Measurements from ENCODE around the gene OXLD1.

OXLD1 gene

DNA sequence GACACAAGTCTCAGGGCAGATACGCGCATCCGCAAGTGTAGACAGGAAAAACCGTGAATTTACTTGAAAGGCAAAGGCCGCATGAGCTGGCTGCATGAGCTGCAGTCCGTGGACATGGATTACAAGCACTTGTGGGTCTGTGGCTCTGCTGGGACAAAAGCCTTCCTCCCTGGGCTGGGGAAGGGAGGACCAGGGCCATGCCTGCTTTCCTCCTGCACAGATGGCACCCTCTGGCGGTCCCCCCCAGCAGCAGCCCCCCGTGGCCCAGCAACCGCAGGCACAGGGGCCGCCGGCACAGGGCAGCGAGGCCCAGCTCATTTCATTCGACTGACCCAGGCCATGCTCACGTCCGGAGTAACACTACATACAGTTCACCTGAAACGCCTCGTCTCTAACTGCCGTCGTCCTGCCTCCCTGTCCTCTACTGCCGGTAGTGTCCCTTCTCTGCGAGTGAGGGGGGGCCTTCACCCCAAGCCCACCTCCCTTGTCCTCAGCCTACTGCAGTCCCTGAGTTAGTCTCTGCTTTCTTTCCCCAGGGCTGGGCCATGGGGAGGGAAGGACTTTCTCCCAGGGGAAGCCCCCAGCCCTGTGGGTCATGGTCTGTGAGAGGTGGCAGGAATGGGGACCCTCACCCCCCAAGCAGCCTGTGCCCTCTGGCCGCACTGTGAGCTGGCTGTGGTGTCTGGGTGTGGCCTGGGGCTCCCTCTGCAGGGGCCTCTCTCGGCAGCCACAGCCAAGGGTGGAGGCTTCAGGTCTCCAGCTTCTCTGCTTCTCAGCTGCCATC, 35.1 kb upstream of the OXLD1 start:
- peak; percentile 61 for DNase-seq

DNA sequence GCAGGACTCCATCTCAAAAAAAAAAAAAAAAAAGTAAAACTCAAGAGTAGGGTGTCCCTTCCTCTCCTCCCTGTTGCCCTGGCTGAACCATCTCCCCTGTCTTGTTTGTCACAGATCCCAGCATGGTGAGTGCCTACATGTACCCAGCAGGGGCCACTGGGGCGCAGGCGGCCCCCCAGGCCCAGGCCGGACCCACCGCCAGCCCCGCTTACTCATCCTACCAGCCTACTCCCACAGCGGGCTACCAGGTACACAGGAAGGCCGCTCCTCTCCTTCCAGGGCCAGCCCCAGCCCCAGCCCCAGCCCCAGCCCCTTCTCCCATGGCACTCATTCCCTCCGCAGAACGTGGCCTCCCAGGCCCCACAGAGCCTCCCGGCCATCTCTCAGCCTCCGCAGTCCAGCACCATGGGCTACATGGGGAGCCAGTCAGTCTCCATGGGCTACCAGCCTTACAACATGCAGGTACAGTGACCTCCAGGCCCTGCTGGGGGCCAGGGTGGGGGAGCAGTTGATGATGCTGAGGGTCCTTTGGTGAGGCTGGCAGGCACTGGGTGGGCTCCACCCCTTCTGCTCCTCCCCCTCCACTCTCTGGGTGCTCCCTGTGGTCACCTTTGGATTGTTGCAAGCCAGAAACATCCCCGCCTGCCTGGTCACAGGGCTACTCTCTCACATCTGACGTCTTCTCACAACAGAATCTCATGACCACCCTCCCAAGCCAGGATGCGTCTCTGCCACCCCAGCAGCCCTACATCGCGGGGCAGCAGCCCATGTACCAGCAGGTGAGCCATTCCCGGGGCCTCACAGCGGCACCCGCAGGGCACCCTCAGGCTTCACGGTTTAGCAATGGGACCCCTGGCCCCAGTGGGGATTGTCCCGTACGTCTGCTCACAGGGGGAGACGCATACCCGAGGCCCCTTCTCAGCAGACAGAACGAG, 34.2 kb upstream of the OXLD1 start:
- DNase-seq, result no peak

DNA sequence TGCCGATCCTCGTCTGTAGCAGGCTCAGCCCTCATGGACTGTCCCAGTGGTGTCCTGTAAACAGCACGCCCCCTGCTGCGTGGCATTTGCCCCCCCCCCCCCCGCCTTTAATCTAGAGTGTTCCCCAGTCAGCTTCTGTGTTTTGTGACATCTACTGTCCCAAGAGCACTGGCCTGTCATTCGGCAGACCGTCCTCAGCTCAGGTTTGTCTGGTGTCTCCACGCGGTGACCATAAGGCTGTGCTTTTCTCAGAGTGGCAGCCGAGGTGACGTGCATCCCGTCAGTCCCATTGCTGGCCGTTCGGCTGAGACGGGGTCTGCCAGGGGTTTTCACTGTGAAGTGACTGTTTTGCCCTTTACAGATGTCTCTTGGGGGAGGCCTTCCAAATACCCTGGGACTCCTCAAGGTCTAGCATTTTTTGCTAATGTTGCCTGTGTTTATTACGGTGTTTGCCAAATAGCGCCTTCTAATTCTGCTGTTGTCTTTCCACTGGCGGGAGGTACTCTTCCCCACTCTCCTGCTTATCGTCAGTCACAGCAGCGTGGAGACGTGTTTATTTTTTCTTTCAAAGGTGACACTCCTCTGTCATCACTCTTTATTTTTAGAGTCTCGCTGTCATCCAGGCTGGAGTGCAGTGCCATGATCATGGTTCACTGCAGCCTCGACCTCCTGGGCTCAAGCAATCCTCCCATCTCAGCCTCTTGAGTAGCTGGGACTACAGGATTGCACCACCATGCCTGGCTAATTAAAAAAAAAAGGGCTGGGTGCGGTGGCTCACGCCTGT, 31.0 kb upstream of the OXLD1 start:
- peak; percentile 43 for DNase-seq

DNA sequence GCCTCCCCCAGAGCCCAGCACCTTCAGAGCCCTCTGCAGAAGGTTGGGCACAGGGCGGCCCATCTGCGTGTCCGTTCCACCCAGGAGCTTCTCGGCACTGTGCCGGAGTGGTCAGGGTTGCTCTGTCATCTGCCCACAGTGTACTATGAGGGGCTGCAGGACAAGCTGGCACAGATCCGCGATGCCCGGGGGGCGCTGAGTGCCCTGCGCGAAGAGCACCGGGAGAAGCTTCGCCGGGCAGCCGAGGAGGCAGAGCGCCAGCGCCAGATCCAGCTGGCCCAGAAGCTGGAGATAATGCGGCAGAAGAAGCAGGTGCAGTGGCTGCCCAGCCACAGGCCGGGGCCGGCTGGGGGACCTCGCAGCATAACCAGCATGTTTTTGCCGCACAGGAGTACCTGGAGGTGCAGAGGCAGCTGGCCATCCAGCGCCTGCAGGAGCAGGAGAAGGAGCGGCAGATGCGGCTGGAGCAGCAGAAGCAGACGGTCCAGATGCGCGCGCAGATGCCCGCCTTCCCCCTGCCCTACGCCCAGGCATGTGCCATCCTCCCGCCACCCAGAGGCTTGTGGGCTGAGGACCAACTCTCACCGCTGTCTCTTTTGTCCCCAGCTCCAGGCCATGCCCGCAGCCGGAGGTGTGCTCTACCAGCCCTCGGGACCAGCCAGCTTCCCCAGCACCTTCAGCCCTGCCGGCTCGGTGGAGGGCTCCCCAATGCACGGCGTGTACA, 30.0 kb upstream of the OXLD1 start:
- no peak for DNase-seq

DNA sequence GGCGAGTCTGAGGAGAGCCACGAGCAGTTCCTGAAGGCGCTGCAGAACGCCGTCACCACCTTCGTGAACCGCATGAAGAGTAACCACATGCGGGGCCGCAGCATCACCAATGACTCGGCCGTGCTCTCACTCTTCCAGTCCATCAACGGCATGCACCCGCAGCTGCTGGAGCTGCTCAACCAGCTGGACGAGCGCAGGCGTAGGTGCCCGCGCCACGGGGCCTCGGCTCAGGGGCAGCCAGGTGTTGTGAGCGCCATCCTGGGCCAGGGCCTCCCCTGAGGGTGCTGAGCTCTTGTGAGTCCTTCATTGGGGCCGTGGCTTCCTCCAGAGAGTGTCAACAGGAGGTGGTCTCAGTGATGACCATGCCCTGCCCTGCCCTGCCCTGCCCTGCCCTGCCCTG, 29.4 kb upstream of the OXLD1 start:
- no peak for DNase-seq

DNA sequence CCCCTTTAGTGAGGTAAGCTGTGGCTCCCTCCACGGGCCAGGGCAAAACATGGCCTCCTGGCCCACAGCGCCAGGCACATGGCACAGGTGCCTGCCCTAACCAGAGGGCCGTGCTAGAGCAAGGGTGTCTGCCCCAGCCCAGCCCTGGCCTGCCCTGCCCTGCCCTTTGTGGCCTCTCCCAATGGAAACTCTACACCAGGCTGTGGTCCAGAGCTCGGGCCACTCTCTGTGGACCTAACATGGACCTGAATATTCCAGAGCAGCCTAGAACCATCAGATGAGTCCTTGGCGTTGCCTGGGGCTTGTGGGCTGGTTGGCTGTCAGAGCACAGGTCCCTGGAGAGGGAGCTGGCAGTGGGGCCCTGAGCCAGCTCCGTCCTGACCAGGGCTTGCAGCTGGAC, 28.8 kb upstream of the OXLD1 start:
- no peak for DNase-seq

DNA sequence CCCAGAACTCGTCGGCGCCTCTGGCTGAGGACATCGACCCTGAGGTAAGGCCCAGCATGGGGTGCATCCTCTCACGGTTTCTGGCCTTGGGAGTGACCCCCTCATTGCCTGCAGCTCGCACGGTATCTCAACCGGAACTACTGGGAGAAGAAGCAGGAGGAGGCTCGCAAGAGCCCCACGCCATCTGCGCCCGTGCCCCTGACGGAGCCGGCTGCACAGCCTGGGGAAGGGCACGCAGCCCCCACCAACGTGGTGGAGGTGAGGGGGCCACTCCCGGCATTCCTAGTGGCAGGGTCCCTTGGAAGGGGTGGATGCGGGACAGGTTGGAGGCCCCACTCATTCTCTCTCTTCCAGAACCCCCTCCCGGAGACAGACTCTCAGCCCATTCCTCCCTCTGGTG, 28.4 kb upstream of the OXLD1 start:
- no peak for DNase-seq

DNA sequence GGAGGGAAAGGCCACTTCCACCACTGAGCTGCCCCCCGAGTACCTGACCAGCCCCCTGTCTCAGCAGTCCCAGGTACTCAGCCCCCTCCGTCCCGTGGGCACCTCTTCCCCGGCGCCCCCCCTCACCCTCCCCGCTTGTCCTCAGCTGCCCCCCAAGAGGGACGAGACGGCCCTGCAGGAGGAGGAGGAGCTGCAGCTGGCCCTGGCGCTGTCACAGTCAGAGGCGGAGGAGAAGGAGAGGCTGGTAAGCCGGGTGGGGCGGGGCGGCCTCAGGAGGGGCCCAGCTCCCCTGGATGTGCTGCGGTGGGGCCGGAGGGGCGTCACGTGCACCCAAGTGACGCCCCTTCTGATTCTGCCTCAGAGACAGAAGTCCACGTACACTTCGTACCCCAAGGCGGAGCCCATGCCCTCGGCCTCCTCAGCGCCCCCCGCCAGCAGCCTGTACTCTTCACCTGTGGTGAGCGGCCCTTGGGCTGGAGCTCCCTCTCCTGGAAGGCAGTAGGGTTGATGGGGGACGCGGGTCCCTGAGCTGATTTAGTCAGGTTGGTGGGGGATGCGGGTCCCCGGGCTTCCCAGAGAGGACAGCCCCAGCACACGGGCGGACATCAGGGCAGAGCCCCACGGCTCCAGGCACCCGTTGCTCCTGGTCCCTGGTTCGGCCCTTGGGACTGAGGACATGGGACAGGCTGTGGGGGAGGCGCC, 27.3 kb upstream of the OXLD1 start:
- no peak for DNase-seq

DNA sequence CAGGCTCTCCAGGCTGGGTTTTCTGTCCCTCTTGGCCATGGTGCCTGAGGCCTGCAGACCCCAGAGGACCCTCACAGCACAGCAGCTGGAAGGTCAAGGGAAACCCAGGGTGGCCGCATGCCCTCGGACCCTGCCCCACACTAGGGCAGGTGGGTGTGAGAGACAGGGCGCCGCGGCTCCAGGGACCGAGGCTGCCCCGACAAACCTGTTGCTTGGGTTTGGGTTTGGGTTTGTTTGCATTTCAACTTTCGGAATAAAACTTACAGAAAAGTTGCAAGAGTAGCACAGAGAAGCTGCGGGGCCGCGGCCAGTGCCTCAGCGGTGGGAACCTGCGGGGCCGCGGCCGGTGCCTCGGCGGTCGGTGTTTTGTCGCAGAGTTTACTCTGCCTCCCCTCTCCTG, 25.2 kb upstream of the OXLD1 start:
- DNase-seq, result no peak

DNA sequence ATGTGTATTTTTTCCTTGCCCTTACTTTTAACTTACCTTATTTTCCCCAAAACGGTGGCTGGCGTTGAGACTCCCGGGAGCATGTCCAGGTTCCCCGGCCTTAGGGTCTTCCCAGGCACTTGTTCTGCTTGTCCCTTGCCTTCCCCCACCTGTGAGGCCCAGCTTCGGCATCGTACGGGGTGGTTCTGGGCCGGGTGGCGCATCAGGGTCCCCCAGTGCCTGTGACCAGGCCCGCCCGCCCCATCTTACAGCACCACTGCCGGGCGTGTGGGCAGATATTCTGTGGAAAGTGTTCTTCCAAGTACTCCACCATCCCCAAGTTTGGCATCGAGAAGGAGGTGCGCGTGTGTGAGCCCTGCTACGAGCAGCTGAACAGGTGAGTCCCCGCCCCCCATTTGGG, 24.8 kb upstream of the OXLD1 start:
- DNase-seq, result no peak

DNA sequence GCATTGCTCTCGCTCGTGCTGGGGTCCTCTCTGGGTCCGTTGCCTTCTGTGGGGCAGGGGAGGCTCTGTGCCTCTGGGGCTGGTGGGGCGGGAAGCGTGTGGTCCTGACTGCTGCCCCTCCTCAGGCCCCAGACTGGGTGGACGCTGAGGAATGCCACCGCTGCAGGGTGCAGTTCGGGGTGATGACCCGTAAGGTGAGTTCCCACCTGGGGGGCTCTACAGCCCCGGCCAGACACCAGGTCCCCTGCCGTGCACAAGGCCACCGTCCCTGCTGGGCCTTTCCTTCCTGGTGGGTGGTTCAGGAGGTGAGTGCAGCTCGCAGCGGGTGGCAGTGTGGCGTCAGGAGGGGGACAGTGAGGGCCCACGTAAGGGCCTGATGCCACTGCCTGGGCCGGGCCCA, 24.1 kb upstream of the OXLD1 start:
- no peak for DNase-seq

DNA sequence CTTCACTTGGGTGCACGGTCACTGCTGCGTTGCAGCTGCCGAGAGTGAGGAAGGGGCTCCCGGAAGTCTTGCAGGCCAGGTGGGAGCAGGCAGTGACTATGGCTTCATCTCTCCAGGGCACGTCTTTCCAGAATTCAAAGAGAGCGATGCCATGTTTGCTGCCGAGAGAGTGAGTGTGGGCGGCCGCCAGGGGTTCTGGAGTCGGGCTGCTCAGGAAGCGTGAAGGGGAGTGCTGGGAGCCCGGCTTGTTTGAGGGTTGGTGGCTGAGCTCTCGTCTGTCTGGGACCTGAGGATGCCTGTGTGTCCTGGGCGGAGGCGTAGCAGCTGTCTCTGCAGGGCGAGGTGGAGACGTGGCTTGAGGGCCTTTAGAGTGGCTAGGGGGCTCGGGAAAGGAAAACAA, 23.7 kb upstream of the OXLD1 start:
- no peak for DNase-seq

DNA sequence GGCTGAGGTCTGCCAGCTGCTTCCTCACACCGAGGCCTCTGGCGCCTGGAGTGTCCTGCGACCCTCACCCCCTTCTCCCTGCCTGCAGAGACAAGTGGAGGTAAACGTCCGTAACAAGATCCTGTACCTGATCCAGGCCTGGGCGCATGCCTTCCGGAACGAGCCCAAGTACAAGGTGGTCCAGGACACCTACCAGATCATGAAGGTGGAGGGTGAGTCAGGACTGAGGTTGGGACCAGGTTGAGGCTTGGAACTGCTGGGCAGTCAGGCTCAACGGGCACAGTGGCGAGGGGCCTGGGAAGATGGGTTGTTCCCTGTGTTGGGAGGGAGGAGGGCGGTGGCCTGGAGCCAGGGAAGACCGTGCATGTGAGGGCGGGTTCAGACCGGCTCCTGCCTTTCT, 22.2 kb upstream of the OXLD1 start:
- no peak for DNase-seq

DNA sequence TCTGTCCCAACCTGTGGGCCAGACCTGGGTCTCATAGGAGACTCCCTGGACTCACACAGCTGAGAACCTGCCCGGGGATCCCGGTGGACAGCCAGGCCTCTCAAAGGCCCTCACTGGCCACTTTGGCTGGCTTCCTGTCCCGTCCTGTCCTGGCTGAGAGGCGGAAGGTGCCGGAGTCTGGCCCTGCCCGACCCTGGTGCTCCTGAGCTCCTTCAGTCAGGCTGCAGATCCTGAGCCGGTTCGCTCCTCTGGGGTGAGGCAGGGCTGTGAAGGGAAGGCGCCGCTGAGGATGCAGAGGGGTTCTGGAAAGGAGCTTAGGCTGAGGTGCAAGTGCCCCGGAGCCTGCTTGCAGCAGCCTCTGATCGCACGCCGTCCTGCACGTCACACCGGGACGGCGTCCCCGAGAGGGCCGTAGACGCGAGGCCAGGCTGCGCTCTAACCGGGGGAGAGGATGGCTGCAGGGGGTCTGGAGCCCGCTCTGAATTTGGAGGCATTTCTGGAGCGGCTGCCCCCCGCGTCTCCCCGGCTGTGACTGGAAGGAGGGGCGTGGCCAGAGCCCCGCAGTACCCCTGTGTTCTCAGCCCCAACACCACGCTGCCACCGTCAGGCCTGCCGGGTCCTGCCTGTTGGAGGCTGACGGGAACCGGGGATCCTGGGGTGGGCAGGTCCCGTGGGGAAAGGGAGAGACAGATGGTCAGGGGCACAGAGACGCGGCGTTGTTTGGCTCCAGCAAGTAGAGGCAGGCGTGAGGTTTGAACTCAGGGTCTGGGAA, 21.6 kb upstream of the OXLD1 start:
- no peak for DNase-seq

DNA sequence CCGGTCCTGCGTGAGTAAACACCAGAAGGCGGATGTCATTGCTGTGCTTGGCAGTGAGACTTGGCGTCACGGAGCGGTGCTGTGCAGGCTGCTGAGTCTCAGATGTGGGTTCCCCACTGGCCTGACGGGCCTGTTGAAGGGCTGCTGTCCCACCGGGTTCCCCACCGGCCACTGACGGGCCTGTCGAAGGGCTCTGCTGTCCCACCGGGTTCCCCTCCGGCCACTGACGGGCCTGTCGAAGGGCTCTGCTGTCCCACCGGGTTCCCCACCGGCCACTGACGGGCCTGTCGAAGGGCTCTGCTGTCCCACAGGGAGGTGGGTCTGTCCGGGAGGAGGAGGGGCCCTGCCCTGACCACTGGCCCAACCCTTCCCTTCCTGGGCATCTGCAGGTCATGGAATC, 20.2 kb upstream of the OXLD1 start:
- no peak for DNase-seq

DNA sequence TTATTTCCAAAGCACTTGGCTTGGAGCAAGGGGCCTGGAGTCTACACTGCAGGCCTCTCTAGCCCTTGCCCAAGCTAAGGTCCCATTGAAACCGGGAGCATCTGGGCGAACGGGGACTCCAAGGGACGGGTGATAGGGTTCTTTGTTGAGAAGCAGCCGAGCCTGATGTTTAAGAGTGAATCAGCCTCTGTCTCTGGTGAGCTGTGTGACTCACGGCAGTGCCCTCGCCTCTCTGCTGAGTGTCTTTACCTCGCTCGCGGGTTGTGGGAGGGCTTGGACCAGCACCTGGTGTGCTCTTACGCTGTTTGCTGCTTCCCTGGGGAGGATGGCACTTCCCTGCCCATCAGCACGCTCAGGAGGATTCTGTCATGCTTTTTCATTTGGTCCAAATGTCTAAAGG, 18.7 kb upstream of the OXLD1 start:
- DNase-seq, result peak; percentile 81

DNA sequence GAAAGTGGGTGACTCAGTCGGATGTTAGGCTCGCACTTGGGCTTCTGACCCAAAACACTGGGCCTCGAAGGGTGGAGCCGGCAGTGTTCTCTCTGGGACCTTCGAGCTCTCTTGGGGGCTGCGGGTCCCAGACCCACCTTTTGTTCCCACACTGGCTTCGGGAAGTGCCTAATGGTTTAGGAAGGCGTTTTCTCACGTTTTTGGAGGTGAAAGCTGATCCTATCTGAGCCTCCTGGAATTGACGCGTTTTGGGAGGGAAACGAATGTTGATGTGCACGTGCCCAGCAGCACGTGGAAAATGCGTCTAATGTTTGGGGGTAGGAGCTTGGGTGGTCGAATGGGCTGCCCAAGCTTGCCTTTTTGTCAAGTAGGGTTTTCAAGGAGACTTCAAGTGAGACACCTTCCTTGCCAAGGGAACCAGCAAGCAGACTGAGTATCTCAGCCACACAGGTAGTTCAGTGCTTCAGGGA, 18.1 kb upstream of the OXLD1 start:
- DNase-seq, result no peak

DNA sequence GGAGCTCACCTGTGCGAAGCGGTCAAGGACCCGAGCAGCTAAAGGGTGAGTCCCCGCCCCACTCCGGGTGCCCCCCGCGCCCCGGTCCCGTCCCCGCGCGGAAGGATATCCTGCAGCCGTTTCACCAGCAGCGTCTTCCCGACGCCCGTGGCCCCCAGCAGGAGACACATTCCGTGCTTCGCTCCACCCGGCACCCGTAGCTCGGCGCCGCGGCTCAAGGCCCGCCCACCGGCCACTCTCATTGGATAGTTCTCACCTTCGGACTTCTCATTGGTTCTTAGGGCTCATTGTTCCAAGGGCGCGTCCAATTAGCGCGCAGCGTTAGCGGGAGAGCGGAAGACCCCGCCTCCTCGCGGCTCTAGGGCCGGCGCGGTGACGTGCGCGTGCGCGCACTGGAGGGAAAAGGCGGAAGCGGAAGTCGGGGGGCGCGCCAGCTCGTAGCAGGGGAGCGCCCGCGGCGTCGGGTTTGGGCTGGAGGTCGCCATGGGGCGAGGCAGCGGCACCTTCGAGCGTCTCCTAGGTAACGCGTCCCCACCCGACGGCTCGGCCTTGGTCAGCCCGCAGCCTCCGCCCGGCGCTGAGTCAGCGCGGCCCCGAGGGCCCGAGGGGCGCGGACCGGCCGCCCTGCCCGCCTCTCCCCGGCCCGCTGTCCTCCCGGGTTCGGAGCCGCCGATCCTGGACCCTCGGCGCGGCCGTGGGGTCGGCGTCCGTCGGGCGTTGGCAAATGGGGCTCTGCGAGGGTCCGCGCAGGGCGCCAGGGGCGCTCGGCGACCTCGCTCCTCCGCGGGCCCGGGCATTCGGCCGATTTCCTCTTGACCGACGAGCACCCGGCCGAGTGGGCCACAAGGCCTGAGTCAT, 17.4 kb upstream of the OXLD1 start, which contains the start of the genes ARL16 and HGS:
TSS of gene ARL16 (minus strand) at position 214 of the 858 bp plus-strand sequence. CDS start at position 170, 44 bp downstream.
TSS of gene HGS (plus strand) at position 428 of the 858 bp plus-strand sequence. CDS start at position 484, 56 bp downstream.
- peak; percentile 100 for DNase-seq

DNA sequence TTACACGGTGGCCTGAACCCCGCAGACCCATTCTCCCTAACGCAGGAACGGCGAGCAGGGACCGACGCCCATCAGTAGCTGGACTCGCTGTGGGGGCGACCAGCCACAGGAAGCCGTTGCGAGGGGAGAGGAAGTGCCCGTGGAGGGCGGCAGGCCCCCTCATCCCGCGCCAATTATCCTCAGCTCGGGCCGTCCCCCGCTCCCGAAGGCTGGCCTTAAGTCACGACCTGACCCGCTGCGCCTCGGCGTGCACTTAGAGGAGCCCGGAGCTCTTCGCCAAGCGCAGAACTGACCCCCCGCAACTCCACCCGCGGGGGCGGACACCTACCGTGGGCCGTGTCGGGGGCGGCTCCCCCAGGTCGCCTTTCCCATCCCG, 16.8 kb upstream of the OXLD1 start:
- no peak for DNase-seq

Data from DMS53 (cell line).